SK-N-SH treated with all-trans-retinoic acid at 6 μM for 48 hours (cell line): ENCODE results near the gene TECPR1.

Source experiments
- ESRRG ChIP-seq: fragments of 250-450 bp; sonication (Bioruptor Pico); IDR thresholded peaks from 2 replicates; pipeline ENCODE4 v1.6.1; 2021; ENCODE audit warnings: mild to moderate bottlenecking
- GLIS3 ChIP-seq: fragments of 250-450 bp; sonication (Bioruptor Pico); IDR thresholded peaks from 2 replicates; pipeline ENCODE4 v1.5.0; 2020; ENCODE audit warnings: mild to moderate bottlenecking, moderate library complexity
- SNAI2 ChIP-seq: fragments of 250-450 bp; sonication (Bioruptor Pico); IDR thresholded peaks from 2 replicates; pipeline ENCODE4 v1.5.0; 2020; ENCODE audit warnings: mild to moderate bottlenecking, moderate library complexity
- TOX ChIP-seq: fragments of 250-450 bp; sonication (Bioruptor Pico); IDR thresholded peaks from 2 replicates; pipeline ENCODE4 v1.8.0; 2021; ENCODE audit warnings: mild to moderate bottlenecking, moderate library complexity, borderline replicate concordance
- ZC3H10 ChIP-seq: fragments of 250-450 bp; sonication (Bioruptor Pico); IDR thresholded peaks from 2 replicates; pipeline ENCODE4 v1.5.1; 2021; ENCODE audit warnings: mild to moderate bottlenecking, moderate library complexity
- ZNF8 ChIP-seq: fragments of 450-650 bp; formaldehyde crosslinking; IDR thresholded peaks from 2 replicates; pipeline ENCODE4 v1.5.0; 2020; ENCODE audit warnings: mild to moderate bottlenecking, moderate library complexity
- TF ChIP-seq, protein P1 (sequence below): fragments of 250-450 bp; sonication (Bioruptor Pico); IDR thresholded peaks from 2 replicates; pipeline ENCODE4 v1.5.0; 2020; ENCODE audit warnings: mild to moderate bottlenecking, moderate library complexity

- TF ChIP-seq, protein P1, sequence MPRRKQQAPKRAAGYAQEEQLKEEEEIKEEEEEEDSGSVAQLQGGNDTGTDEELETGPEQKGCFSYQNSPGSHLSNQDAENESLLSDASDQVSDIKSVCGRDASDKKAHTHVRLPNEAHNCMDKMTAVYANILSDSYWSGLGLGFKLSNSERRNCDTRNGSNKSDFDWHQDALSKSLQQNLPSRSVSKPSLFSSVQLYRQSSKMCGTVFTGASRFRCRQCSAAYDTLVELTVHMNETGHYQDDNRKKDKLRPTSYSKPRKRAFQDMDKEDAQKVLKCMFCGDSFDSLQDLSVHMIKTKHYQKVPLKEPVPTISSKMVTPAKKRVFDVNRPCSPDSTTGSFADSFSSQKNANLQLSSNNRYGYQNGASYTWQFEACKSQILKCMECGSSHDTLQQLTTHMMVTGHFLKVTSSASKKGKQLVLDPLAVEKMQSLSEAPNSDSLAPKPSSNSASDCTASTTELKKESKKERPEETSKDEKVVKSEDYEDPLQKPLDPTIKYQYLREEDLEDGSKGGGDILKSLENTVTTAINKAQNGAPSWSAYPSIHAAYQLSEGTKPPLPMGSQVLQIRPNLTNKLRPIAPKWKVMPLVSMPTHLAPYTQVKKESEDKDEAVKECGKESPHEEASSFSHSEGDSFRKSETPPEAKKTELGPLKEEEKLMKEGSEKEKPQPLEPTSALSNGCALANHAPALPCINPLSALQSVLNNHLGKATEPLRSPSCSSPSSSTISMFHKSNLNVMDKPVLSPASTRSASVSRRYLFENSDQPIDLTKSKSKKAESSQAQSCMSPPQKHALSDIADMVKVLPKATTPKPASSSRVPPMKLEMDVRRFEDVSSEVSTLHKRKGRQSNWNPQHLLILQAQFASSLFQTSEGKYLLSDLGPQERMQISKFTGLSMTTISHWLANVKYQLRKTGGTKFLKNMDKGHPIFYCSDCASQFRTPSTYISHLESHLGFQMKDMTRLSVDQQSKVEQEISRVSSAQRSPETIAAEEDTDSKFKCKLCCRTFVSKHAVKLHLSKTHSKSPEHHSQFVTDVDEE (CRISPR knock-in tag), result no peak
- no peak for TF ChIP-seq TOX
- TF ChIP-seq SNAI2, result no peak
- TF ChIP-seq ESRRG (CRISPR knock-in tag), result no peak
- TF ChIP-seq ZNF8 (CRISPR knock-in tag), result no peak
- no peak for TF ChIP-seq ZC3H10 (CRISPR knock-in tag)
- no peak for TF ChIP-seq GLIS3 (CRISPR knock-in tag)
Measured at GRCh38 chr7:98234429-98235147, 17.4 kb downstream of the TECPR1 start.
